Skin epidermis (tissue), 12 donors: ENCODE data around the gene GPR153.

Source experiments
- H3K27ac ChIP-seq, 21 experiments: fragments of 200-600 bp; sonication (generic) in 11 of 21; one replicate each; pipeline ENCODE4 v1.5.0; 2020; ENCODE audit warnings: mild to moderate bottlenecking in 3 of 21, inconsistent platforms in 2 of 21, moderate library complexity in 2 of 21
- H3K4me3 ChIP-seq, 7 experiments: fragments of 200-600 bp; sonication (generic) in 2 of 7; one replicate each; pipeline ENCODE4 v1.5.0; 2020; ENCODE audit warnings: inconsistent platforms in 2 of 7, mild to moderate bottlenecking in 2 of 7, moderate library complexity in 1 of 7

The GPR153 gene

DNA sequence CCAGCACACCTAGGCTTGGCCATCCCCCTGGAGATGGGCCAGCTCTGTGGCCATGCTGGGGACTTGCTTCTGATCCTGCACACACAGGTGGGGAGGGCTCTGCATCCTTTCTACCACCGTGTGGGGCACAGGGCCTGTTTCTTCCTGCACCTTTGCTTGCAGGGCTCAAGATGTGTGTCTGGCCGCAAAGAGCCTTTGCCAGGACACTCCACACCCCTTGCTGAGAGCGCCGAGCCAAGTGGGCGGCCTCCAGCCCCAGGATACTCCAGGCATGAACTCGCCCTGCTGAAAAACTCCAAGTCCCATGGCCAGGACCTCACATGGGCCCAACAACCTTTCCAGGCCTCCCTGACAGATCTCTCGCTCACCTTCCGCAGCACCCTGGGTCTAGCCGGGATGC lies 11.6 kb upstream of the GPR153 start:
- no peak overlapping the region for H3K4me3 ChIP-seq
- H3K27ac ChIP-seq = peak overlapping the region in 5 of 21 experiments; percentile 9 to 60 (median 15)

DNA sequence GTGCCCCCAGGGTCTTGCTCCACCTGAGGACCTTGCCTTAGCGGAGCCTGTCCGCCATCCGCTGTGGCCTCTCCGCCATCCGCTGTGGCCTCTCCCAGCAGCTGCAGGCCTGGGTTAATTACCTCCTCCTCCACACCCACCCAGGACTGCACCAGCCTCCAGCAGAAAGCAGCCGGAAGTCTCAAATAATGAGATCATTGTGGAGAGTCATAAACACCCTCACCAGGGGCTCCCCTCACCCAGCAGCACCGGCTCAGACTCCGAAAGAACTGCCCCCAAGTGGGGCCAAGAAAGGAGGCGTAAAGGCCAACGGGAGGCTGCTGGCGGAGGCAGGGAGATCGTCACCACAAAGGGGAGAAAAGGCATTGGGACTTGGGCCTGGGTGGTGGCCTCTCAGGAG lies 10.7 kb upstream of the GPR153 start:
- Histone ChIP-seq H3K4me3 (no peak overlapping the region), H3K27ac (peak overlapping the region in 6 of 21 experiments; percentile 6 to 60 (median 40))

DNA sequence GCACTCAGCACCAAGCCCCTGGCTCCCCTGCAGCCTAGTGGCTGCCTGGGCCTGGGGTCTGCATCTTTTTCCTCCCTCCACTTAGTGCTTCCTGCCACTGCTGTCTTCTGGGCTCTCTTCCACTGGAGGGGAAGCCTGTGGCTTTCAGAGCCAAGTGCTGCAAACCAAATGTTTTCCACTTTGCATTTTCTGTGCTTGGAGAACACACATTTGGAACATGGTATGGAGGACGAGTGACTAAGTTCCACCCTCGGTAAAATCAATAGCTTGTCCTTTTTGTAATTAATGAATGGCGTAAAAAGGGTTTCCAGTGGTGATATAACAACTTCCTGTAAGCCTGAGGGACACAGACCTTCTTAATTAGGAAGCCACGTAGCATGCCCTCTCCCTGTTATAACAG lies 10.1 kb upstream of the GPR153 start:
- Histone ChIP-seq H3K4me3 (no peak overlapping the region), H3K27ac (peak overlapping the region in 7 of 21 experiments; percentile 6 to 72 (median 39))

DNA sequence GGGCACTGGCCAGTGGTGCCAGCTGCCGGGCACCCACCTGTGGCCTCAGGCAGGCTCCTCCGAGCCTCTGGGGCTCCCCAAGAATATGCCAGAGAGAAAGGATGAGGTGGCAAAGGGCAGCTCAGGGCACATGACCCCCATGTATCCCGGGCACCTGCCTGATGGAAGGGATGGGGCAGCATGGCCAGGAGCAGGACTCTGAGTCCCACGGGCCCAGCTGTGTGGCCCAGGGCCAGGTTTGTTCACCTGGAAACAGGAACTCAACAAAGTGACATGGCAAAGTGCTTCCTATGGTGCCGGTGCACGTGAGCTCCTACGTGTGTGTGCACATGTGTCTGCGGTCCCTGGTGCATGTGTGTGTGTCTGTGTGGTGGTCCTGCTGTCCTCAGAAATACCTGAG lies 9.5 kb upstream of the GPR153 start:
- H3K27ac ChIP-seq = peak overlapping the region in 7 of 21 experiments; percentile 0 to 72 (median 35)
- H3K4me3 ChIP-seq = no peak overlapping the region

DNA sequence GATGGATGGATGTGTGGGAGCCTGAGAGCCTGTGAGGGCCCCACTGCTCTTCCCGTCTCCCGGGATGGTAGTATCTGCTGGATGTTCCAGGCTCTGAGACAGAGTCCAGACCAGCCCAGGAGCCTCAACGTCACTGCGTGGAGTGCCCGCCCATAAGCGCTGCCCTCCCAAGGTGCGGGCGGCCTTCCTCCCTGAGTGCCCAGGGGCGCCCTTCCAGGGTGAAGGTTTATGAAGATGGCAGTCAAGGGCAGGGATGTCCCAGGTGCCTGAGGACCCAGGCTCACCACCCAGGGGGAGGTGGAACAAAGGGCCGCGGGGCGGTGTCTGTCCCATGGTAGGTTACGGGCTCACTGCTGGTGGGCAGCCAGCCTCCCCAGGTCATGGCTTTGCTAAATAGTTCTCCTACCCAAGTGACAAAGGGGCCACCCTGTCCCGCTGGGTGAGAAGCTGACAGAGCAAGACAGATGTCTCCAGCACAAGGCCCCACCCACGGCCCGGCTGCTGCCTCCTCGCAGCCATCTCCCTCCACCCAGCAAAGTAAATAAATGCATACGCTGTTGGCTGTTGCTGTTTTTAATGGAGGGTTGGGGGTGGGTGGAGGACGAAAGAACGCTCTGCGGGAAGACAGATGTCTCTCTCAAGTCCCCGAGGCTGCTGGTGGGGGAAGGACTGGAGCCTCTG lies 9.0 kb upstream of the GPR153 start:
- Histone ChIP-seq H3K27ac (peak overlapping the region in 5 of 21 experiments; percentile 0 to 72 (median 25)), H3K4me3 (no peak overlapping the region)

DNA sequence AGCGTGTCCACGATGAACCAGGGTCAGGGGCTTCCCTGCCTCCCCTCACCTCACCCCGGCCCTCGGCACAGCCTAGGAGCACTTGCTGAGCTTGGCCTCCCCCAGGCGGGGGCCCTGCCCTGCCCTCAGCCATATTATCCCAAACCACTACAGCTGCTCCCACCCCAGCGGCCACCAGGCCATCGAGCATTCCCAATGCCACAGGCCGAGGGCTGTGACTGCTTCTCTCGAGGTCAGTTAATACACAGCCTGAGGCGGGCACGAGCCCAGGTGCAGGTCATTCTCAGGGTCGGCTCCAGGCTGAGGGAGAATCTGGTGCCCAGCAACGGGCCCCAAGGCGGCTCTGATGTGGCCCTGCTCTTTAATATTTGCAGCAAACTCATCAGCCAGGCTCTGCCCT lies 8.4 kb upstream of the GPR153 start:
- peak overlapping the region in 1 of 21 experiments; percentile 66 for H3K27ac ChIP-seq

DNA sequence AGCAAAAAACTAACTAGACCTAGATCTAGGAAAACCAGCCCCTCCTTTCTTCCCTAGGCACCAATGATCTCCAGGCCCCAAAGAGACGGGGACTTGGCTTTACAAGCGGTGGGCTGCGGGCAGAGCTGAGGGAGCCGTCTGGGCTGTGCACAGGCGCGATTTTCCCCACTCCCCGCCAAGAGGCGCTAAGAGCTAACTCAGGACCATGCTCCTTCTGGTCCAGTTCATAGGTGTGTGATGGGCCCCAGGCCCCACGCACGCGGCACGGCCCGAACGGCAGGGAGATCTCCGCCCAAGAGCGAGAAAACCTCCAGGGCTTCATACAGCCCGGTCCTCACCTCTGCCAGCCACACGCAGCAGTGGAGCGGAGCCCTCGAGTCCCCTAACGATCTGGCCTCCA lies 7.5 kb upstream of the GPR153 start:
- Histone ChIP-seq H3K4me3 (no peak overlapping the region), H3K27ac (no peak overlapping the region)

More for the DNA sequence above, 8.4 kb upstream of the GPR153 start:
- H3K4me3 ChIP-seq = no peak overlapping the region

DNA sequence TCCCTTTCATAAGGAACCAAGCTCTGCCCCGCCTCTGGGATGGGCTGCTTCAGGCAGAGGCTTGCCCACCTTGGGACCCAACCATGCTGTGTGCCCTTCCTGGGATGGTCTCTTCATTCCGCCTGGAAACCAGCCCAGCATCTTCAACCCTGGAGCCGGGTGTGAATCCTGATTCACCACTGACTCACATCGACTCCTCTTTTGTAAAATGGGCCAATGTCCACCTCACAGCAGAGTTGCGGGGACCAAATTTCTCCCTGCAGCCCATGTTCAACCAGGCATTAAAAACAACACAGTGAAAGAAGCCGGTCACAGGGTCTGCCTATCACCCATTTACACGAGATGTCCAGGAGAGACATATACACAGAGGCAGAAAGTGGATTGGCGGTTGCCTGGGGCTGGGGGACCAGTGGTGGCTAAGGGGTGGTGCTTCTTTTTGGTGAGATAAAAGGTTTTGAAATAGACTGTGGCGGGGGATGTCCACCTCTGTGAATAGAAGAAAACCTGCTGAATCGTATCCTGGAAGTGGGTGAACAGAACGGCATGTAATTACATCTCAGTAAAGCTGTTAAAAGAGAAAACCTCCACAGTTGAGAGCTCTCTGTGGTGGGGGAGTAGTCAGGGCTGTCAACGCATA lies 6.9 kb upstream of the GPR153 start:
- Histone ChIP-seq H3K4me3 (no peak overlapping the region), H3K27ac (no peak overlapping the region)

DNA sequence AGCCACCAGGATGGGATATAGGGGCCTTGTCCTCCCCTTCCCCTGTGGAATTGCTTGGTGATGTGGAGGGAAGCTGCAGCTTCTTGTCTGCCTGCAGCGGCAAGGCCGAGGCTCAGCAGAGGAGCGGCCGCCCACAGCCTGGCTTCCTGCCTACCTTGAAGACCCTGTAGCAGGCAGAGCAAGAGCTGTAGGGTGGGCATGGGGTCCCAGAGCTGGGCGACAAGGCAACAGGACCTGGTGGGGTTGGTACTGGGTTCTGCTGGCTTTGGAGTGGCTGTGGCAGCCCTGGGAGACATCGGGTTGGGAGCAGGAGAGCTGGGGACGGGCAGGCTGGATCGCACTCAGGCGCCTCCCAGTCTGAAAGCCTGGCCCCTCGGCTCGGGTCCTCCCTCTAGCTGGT lies 5.7 kb upstream of the GPR153 start:
- Histone ChIP-seq H3K27ac (no peak overlapping the region), H3K4me3 (no peak overlapping the region)

DNA sequence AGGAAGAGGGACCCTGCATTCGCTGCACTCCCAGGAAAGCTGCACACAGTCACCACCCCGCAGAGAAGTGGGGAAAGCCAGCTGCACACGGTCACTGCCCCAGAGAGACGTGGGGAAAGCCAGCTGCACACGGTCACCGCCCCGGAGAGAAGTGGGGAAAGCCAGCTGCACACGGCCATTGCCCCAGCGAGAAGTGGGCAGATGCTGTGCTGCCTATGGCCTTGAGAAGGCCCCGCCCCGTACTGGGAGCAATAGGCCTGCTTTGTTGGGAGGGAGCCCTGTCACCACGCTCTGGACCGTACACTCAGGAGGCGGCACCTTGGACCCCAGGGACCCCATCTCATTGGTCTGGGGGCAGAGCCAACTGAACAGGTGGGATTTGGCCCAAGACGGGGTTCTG lies 4.3 kb upstream of the GPR153 start:
- H3K4me3 ChIP-seq = no peak overlapping the region
- no peak overlapping the region for H3K27ac ChIP-seq

DNA sequence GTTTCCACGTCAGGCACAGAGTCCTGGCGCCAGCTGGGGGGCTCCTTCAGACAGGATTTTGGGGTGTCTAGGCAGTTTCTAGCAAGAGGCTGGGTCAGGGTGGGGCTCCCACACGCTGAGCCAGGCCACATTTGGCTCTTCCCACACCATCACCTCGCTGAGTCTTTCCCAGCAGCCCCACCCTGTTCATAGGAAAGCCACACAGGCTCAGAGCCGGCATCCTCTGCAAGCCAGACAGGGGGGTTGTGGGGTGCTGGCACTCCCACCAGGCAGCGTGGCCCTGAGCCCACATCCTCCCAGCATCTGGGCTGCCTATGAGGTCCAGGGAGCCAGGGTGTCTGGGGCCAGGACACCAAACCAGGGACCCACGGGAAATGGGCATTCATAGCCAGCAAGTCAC lies 2.8 kb upstream of the GPR153 start:
- peak overlapping the region in 9 of 21 experiments; percentile 15 to 88 (median 65) for H3K27ac ChIP-seq

DNA sequence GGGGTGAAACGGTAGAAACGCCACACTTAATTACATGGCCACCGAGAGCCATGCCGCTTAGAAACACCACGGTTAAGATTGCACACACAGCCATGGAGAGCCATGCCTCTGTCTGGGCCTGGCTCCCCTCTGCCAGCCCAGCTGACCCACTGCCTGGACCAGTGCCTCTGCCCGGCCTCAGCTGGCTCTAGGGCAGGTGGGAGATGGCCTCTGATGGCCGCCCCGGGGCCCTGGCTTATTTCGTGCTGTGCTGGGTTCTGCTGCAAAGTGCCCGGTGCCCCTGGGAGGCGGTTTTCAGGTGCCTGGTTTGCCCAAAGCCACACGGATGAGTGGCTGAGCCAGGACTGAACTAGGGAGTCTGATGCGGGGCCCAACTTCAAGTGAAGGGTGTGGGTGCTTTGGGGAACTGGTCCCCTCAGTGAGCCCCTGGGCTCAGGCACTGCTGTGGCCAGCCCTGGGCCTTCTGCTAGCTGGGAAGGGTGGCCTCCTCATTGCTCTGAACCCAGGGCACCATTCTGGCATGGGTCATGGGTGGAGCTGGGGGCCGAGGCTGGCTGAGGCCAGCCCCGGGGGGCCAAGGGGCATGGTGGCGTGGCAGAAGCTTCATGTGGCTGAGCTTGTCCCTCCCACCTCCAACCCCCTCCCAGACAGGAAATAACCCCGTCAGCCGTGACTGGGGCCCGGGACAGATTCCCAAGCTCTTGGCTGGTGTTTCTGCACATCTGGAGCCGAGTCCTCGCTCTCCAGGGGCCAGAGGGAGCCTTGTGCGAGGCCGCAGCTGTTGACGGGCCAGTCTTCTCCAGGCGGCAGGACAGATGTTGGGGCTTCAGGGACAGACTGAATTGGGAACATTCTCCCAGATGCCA lies 1.9 kb upstream of the GPR153 start:
- H3K4me3 ChIP-seq = no peak overlapping the region
- H3K27ac ChIP-seq = peak overlapping the region in 16 of 21 experiments; percentile 1 to 88 (median 67)

More for the DNA sequence above, 2.8 kb upstream of the GPR153 start:
- no peak overlapping the region for H3K4me3 ChIP-seq

DNA sequence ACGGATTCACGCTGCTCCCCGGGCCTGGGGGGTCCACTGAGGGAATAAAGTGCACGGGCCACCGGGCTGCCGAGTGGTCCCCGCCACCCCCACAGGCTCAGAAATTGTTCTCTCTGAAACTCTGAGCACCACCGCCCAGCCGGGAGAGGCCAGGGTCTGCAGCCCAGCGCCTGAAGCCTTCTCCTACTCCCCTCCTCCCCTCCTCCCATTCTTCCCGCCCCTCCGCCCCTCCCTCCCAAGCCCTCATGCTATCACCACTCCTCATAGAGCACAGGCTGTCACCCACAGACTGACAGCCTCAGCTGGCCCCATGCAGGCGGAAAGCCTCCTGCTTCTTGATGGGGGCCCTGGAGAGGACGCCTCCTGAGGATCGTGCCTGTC lies 707 bp upstream of the GPR153 start:
- peak overlapping the region; percentile 31 to 73 (median 44) for H3K4me3 ChIP-seq
- peak overlapping the region in 16 of 21 experiments; percentile 22 to 88 (median 72) for H3K27ac ChIP-seq

DNA sequence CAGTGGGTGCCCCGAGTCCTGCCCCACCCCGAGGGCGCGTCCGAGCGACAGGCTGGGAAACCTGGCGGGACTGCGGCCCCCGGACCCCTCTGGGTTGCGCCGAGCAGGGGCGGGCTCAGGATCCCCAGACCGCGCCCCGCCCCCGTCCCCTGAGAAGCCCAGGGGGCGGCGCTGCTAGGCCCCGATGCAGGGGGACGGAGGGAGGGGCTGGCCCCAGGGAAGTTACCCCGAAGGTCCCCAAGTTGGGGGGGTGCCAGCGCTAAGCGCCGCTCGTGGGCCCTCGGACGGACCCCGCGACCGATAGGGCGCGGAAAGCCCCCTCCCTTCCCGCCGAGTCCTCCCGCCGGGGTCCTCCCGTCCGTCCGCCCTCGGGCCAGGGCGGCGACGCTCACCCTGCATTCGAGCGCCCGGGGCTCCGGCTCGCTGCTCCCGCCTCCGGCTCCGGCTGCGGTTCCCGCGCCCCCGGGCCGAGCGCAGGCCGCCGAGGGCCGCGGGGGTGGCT lies 414 bp downstream of the GPR153 start:
- H3K4me3 ChIP-seq = peak overlapping the region; percentile 54 to 76 (median 70)
- H3K27ac ChIP-seq = peak overlapping the region in 20 of 21 experiments; percentile 40 to 93 (median 76)

DNA sequence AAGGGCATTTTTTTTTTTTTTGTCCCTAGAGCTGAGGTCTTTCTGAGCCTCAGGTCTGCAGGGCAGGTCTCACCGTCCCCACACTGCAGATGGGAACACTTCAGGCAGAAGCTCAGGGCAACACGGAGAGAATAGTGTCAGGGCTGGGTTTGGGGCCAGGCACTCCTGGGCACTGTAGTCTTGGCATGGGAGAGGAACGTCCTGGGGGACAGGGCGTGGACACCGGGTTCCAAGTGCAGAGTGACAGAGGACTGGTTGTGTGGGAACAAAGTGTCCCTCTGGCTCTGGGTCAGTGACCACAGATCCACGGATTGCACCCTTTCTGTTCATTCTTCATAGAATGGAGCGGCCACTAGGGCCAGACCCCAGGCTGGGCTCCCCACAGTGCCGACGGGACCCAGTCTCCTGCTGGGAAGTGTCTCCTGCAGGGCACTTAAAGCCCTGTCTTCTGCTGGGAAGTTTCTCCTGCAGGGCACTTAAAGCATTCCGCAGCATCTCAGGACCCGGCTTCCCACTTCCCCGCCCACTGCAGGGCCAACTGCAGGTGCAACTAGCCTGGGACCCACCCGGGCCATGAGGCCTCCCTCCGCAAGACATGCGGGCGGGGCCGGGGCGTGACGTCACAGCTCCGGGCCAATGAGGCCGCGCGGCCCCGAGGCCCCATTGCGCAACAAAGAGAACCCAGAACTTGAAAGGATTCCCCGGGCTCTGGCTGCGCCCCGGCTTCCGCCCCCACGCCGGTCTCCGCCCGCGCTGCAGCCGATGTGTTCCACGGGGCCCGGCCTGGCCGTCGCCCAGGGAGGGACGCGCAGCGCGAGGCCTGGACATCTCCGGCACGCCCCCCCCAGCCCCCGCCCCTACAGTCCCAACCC lies 1.2 kb downstream of the GPR153 start:
- H3K27ac ChIP-seq = peak overlapping the region in 18 of 21 experiments; percentile 40 to 93 (median 80)
- H3K4me3 ChIP-seq = peak overlapping the region; percentile 54 to 76 (median 70)

DNA sequence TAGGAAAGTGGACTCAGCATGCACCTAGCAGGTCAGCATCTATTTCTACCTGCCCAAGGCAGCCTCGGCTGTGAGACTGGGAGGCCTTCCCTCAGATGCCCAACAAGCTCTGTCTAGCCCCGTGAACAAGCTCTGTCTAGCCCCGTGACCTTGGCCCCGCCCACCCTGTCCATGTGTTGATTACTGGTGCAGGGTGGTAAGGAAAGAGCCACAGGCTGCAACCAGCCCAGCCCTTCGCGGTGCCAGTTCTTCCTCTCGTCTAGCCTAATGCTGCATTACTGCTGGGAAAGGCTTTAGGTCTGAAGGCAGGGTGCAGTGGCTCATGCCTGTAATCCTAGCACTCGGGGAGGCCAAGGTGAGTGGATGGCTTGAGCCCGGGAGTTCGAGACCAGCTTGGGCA lies 2.2 kb downstream of the GPR153 start:
- no peak overlapping the region for H3K4me3 ChIP-seq
- no peak overlapping the region for H3K27ac ChIP-seq

DNA sequence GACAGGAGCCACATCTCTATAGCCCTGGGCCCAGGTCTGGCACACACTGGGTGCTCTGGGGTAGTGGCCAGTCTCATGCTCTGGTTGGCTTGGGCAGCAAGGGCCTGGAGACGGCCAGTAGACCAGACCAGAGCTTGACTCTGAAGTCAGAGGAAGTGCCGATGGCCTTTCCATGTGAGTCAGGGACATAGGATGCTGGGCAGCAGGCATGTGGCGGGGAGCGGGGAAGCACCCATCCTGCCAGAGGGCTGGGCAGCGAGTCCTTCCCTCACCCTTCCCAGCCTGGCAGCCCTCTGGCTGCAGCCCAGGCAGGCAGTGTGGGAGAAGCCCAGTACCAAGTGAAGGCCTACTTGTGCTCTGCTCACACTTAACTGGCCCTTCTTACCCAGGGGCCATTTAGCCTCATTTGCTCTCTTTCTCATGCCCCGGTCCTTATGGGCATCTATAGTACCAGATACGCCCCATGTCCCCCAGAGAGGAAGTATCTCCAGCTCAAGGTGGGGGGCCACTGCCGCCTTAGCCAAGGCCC lies 3.3 kb downstream of the GPR153 start:
- no peak overlapping the region for H3K4me3 ChIP-seq
- peak overlapping the region in 1 of 21 experiments; percentile 28 for H3K27ac ChIP-seq

DNA sequence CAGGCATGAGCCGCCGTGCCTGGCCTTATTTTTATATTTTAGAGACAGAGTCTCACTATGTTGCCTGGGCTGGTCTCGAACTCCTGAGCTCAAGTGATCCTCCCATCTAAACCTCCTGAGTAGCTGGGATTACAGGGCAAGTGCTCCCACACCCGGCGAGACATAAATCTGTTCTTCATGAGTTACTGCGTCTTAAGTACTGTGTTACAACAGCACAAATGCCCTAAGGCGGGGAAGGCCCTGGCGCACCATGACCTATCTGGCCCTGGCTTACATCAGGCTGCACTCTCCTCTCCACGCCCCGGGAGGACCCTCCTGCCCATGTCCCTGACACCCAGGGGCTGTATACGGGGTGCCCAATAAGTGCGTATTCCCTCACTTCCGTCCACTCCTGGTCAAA lies 4.3 kb downstream of the GPR153 start:
- Histone ChIP-seq H3K27ac (no peak overlapping the region), H3K4me3 (no peak overlapping the region)

DNA sequence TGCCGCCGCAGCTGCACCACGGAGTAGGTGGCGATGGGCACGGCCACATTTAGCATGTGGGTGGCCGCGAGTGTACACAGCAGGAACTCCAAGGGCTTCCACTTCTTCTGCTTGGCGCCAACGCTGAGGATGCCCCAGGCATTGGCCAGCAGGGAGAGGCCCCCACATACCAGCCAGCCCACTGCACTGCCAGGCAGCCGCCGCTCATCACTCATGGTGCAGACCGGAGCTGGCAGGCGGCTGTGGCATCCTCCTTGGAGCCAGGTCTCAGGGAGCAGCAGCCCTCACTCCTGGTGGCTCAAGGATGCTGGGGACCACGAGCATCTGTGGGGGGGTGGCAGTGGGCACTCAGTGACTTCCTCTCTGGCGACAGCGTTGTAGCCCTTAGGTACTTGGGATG lies 6.2 kb downstream of the GPR153 start:
- H3K27ac ChIP-seq = no peak overlapping the region
- no peak overlapping the region for H3K4me3 ChIP-seq
